ENCODE data around the gene RNF222. TPM values are rescaled to one million over a fixed set of nuclear protein-coding genes. Genes with fewer than 3 reads are reported as not detected.

The RNF222 gene
- total RNA-seq, 4 donors from 2014 or later: 8.1 to 21.8 (median 14.9) TPM

GRCh38 chr17:8369944-8370343 is 27.7 kb downstream of the RNF222 start:
- TF ChIP-seq POLR2A (IDR thresholded peaks at IDR 0.05) (no peak), CTCF (IDR thresholded peaks at IDR 0.05) (no peak)
- H3K27me3 ChIP-seq: no peaks in the 10 kb centered on the region
- no peaks in the 10 kb centered on the region for H3K9me3 ChIP-seq
- 82 to 87% methylated on average over 8 of the region's 8 CpGs for WGBS, 2 donors
- intact Hi-C loops (cut with DNase I): no loop called here
- H3K4me3 ChIP-seq: no peak overlapping the region
- DNase-seq: no peak
- peaks cover 0 to 48% (median 8%) of the 10 kb centered on the region in 3 donors for H3K36me3 ChIP-seq
- peaks cover 0 to 8% (median under 1%) of the 10 kb centered on the region in 3 donors for H3K4me1 ChIP-seq
- no peak overlapping the region for H3K27ac ChIP-seq

GRCh38 chr17:8368193-8368592 is 29.4 kb downstream of the RNF222 start:
- Histone ChIP-seq H3K27ac (no peak overlapping the region), H3K4me3 (no peak overlapping the region), H3K27me3 (no peaks in the 10 kb centered on the region), H3K36me3 (peaks cover 0 to 58% (median 8%) of the 10 kb centered on the region in 3 donors), H3K4me1 (peaks cover 0 to 5% (median 0%) of the 10 kb centered on the region in 3 donors), H3K9me3 (no peaks in the 10 kb centered on the region)
- DNase-seq: no peak
- TF ChIP-seq POLR2A (IDR thresholded peaks at IDR 0.05) (no peak), CTCF (IDR thresholded peaks at IDR 0.05) (no peak)
- 80 to 82% methylated on average over 3 of the region's 3 CpGs for WGBS, 2 donors
- intact Hi-C loops (cut with DNase I): no loop called here

- H3K36me3 ChIP-seq: peaks cover 0 to 49% (median 8%) of the 10 kb centered on the region in 3 donors
- no peak for TF ChIP-seq CTCF (IDR thresholded peaks at IDR 0.05)
- no peak for TF ChIP-seq POLR2A (IDR thresholded peaks at IDR 0.05)
- no peak for DNase-seq
- H3K27ac ChIP-seq: peak overlapping the region in 2 of 4 donors; percentile 29 to 31
- H3K4me3 ChIP-seq: no peak overlapping the region
- peaks cover 0 to under 1% (median 0%) of the 10 kb centered on the region in 3 donors for H3K4me1 ChIP-seq
- 74 to 77% methylated on average over 2 of the region's 2 CpGs for WGBS, 2 donors
- no peaks in the 10 kb centered on the region for H3K9me3 ChIP-seq
- intact Hi-C loops (cut with DNase I): no loop called here
- H3K27me3 ChIP-seq: no peaks in the 10 kb centered on the region
Observed at GRCh38 chr17:8366231-8366630, 31.4 kb downstream of the RNF222 start.

- no peak for TF ChIP-seq POLR2A (IDR thresholded peaks at IDR 0.05)
- TF ChIP-seq CTCF (IDR thresholded peaks at IDR 0.05): no peak
- Histone ChIP-seq H3K36me3 (peaks cover 0 to 38% (median 8%) of the 10 kb centered on the region in 3 donors), H3K27ac (peak overlapping the region in 2 of 4 donors; percentile 31 to 64), H3K4me1 (peaks cover 0 to 7% (median 0%) of the 10 kb centered on the region in 3 donors), H3K9me3 (no peaks in the 10 kb centered on the region), H3K4me3 (no peak overlapping the region), H3K27me3 (no peaks in the 10 kb centered on the region)
- intact Hi-C loops (cut with DNase I): no loop called here
- WGBS, 2 donors: 60 to 67% methylated on average over 1 of the region's 1 CpG
- no peak for DNase-seq
Observed at GRCh38 chr17:8365143-8365542, 32.5 kb downstream of the RNF222 start.

- 84 to 90% methylated on average over 4 of the region's 4 CpGs for WGBS, 2 donors
- intact Hi-C loops (cut with DNase I): no loop called here
- TF ChIP-seq CTCF (IDR thresholded peaks at IDR 0.05) (no peak), POLR2A (IDR thresholded peaks at IDR 0.05) (no peak)
- Histone ChIP-seq H3K36me3 (peaks cover 0 to 17% (median 0%) of the 10 kb centered on the region in 3 donors), H3K27ac (no peak overlapping the region), H3K4me1 (peaks cover 0 to 11% (median 2%) of the 10 kb centered on the region in 3 donors), H3K27me3 (no peaks in the 10 kb centered on the region), H3K4me3 (no peak overlapping the region), H3K9me3 (no peaks in the 10 kb centered on the region)
- no peak for DNase-seq
Observed at GRCh38 chr17:8362651-8363332, 34.8 kb downstream of the RNF222 start.

Data from esophagus squamous epithelium (tissue), 5 donors.